ENCODE measurements around the gene MAPK1IP1L. TPM values are rescaled to one million over a fixed set of nuclear protein-coding genes. Genes with fewer than 3 reads are reported as not detected.

The MAPK1IP1L gene
- total and polyA plus RNA-seq, 2 of the 13 experiments (the other 11 are each of a cell fraction or from before 2014, with no cell fraction given), result 27.8 to 68.4 TPM

DNA sequence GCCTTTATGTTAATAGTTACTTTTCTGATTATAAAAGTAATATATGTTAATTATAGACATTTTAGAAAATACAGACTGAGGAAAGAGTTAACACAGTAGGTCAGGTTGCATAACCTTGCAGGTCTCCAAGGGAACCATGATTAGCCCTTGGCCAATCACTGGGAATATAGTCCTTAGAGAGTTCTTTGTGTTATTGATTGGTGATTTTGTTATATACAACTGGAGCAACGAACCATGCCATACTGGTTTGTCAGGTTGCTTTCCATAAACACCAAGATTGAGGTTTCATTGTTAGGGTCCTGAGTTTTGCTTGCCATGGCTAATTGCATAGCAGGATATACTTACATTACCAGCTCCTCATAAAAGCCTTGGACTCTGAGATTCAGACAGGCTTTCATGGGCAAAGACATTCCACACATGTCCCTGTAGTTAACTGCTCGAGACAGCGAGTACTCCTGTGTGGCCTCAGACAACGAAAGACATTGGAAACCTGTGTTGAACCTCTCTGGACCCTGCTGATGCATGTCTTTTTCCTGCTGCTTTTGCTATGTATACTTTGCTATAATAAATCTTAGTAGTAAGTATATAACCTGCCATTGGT lies 33.7 kb downstream of the MAPK1IP1L start:
- CTCF ChIA-PET (ENCODE audit: low intra/inter-chr PET ratio, low total read pairs), result no interaction called here
- FAIRE-seq (no peak), ATAC-seq (no peak), DNase-seq (ENCODE audit: low spot score) (no peak)
- intact Hi-C loops (cut with micrococcal nuclease; ENCODE audit: unreplicated experiment) (no loop called here), in situ Hi-C loops (cut with HindIII; ENCODE audit: extremely low pct_ligation_motif_present, low pct_unique_long_range_greater_than_20kb) (no loop called here)
- WGBS (ENCODE audit: low lambda C conversion rate), result 70% methylated on average over 4 of the region's 4 CpGs
- no peak overlapping the region for H2AFZ ChIP-seq (ENCODE audit: low read length)
- POLR2A ChIA-PET, result no interaction called here
- H3K27ac ChIP-seq (ENCODE audit: extremely low read length, insufficient read depth, low read length), result no peak overlapping the region
- no peak overlapping the region for H3K4me2 ChIP-seq (ENCODE audit: low read depth, low read length)
- no peak overlapping the region for H3K4me3 ChIP-seq (replicated peaks in 1 of 3; ENCODE audit: insufficient read depth in 1 of 3, low read depth in 2 of 3, low read length in 3 of 3)
- H3K27me3 ChIP-seq (ENCODE audit: control insufficient read depth in 1 of 2, insufficient read depth in 2 of 2, low read length in 2 of 2), result no peaks in the 10 kb centered on the region
- no peaks in the 10 kb centered on the region for H3K9me3 ChIP-seq (ENCODE audit: low read length)
- no peaks in the 10 kb centered on the region for H3K36me3 ChIP-seq (replicated peaks in 1 of 2; ENCODE audit: control insufficient read depth in 1 of 2, insufficient read depth in 2 of 2, low read length in 2 of 2)
- no peak overlapping the region for H3K9ac ChIP-seq (ENCODE audit: insufficient read depth, low read depth, low read length)
- H4K20me1 ChIP-seq (ENCODE audit: insufficient read depth, low read length), result no peaks in the 10 kb centered on the region
- TF ChIP-seq RAD21 (CRISPR knock-in tag; IDR thresholded peaks at IDR 0.05), result no peak
- TF ChIP-seq ZNF652 (CRISPR knock-in tag; IDR thresholded peaks at IDR 0.05; ENCODE audit: borderline replicate concordance, low read depth), result peak; percentile 52; the same call in 1 of the 2 replicates
- no peak for TF ChIP-seq MAFF (IDR thresholded peaks at IDR 0.05; ENCODE audit: low read depth, low read length)
- no TSS peak for BruUV-seq (replicated peaks)
- H3K4me1 ChIP-seq (ENCODE audit: insufficient read depth, low read length), result 0 out of 2 replicates have a peak, but pooled peaks cover 4% of the 10 kb centered on the region
- no peaks in the 10 kb centered on the region for H3K79me2 ChIP-seq (ENCODE audit: insufficient read depth, low read length)

DNA sequence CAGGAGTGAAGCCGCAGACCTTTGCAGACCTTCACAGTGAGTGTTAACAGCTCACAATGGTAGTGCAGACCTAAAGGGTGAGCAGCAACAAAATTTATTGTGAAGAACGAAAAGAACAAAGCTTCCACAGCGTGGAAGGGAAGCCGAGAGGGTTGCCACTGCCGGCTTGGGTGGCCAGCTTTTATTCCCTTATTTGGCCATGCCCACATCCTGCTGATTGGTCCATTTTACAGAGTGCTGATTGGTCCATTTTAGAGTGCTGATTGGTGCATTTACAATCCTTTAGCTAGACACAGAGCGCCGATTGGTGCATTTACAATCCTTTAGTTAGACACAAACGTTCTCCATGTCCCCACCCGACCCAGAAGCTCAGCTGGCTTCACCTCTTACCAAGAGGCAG lies 35.5 kb downstream of the MAPK1IP1L start:
- TF ChIP-seq NFYB (CRISPR knock-in tag; IDR thresholded peaks at IDR 0.05) (peak; percentile 54), ZNF839 (CRISPR knock-in tag; IDR thresholded peaks at IDR 0.05; ENCODE audit: borderline replicate concordance) (no peak), CCDC6 (CRISPR knock-in tag; IDR thresholded peaks at IDR 0.05) (no peak), SRF (IDR thresholded peaks at IDR 0.05; ENCODE audit: low read depth, low read length) (peak; percentile 71; the same call in 1 of the 2 replicates)
- TF ChIP-seq, protein P1, sequence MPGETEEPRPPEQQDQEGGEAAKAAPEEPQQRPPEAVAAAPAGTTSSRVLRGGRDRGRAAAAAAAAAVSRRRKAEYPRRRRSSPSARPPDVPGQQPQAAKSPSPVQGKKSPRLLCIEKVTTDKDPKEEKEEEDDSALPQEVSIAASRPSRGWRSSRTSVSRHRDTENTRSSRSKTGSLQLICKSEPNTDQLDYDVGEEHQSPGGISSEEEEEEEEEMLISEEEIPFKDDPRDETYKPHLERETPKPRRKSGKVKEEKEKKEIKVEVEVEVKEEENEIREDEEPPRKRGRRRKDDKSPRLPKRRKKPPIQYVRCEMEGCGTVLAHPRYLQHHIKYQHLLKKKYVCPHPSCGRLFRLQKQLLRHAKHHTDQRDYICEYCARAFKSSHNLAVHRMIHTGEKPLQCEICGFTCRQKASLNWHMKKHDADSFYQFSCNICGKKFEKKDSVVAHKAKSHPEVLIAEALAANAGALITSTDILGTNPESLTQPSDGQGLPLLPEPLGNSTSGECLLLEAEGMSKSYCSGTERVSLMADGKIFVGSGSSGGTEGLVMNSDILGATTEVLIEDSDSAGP (CRISPR knock-in tag; IDR thresholded peaks at IDR 0.05; ENCODE audit: borderline replicate concordance), result no peak
- ChIA-PET POLR2A (interaction anchor here (0.7 kb wide), 1 partner anchor 10 kb away, joined by 3 read pairs; no protein-coding TSS in a partner anchor), CTCF (ENCODE audit: low intra/inter-chr PET ratio, low total read pairs) (no interaction called here)
- intact Hi-C loops (cut with micrococcal nuclease; ENCODE audit: unreplicated experiment), result no loop called here
- in situ Hi-C loops (cut with HindIII; ENCODE audit: extremely low pct_ligation_motif_present, low pct_unique_long_range_greater_than_20kb), result no loop called here
- DNase-seq (ENCODE audit: low spot score) (no peak), FAIRE-seq (no peak), ATAC-seq (no peak)
- no peaks in the 10 kb centered on the region for H3K27me3 ChIP-seq (ENCODE audit: control insufficient read depth in 1 of 2, insufficient read depth in 2 of 2, low read length in 2 of 2)
- H4K20me1 ChIP-seq (ENCODE audit: insufficient read depth, low read length), result no peaks in the 10 kb centered on the region
- no peak overlapping the region for H3K9ac ChIP-seq (ENCODE audit: insufficient read depth, low read depth, low read length)
- no TSS peak for BruUV-seq (replicated peaks)
- no peaks in the 10 kb centered on the region for H3K9me3 ChIP-seq (ENCODE audit: low read length)
- H3K79me2 ChIP-seq (ENCODE audit: insufficient read depth, low read length), result no peaks in the 10 kb centered on the region
- H3K4me2 ChIP-seq (ENCODE audit: low read depth, low read length), result no peak overlapping the region
- no peak overlapping the region for H3K4me3 ChIP-seq (replicated peaks in 1 of 3; ENCODE audit: insufficient read depth in 1 of 3, low read depth in 2 of 3, low read length in 3 of 3)
- WGBS (ENCODE audit: low lambda C conversion rate), result 86% methylated on average over 9 of the region's 9 CpGs
- H3K36me3 ChIP-seq (replicated peaks in 1 of 2; ENCODE audit: control insufficient read depth in 1 of 2, insufficient read depth in 2 of 2, low read length in 2 of 2), result no peaks in the 10 kb centered on the region
- no peak overlapping the region for H3K27ac ChIP-seq (ENCODE audit: extremely low read length, insufficient read depth, low read length)
- no peak overlapping the region for H2AFZ ChIP-seq (ENCODE audit: low read length)
- H3K4me1 ChIP-seq (ENCODE audit: insufficient read depth, low read length), result 0 out of 2 replicates have a peak, but pooled peaks cover 4% of the 10 kb centered on the region

Data from HepG2 (cell line).